GM12874 (cell line): Measurements from ENCODE around the gene CEBPZOS.

Experiments
- CTCF ChIP-seq: IDR thresholded peaks from 2 replicates; pipeline ENCODE4 v1.5.1; 2011; ENCODE audit warnings: low read depth, mild to moderate bottlenecking, control low read depth, low read length, moderate library complexity; ENCODE audit not compliant: insufficient read depth

Gene CEBPZOS

GRCh38 chr2:37180640-37181039 lies 15.7 kb upstream of the CEBPZOS start:
- no peak for TF ChIP-seq CTCF

- no peak for TF ChIP-seq CTCF
Observed at GRCh38 chr2:37181726-37182684, 14.3 kb upstream of the CEBPZOS start.

- no peak for TF ChIP-seq CTCF
Observed at GRCh38 chr2:37188570-37188969, 7.7 kb upstream of the CEBPZOS start, which contains the start of gene SULT6B1. Gene SULT6B1, minus strand, starts transcription at chr2:37188670. Its CDS starts 30 bp downstream, at chr2:37188640.

GRCh38 chr2:37189452-37190153 lies 6.7 kb upstream of the CEBPZOS start:
- TF ChIP-seq CTCF = no peak

GRCh38 chr2:37190290-37190689 lies 6.0 kb upstream of the CEBPZOS start:
- no peak for TF ChIP-seq CTCF

- TF ChIP-seq CTCF = no peak
Observed at GRCh38 chr2:37191253-37191652, 5.0 kb upstream of the CEBPZOS start.

- no peak for TF ChIP-seq CTCF
Observed at GRCh38 chr2:37191747-37192146, 4.5 kb upstream of the CEBPZOS start.
